Measurements from ENCODE around the gene DHPS.

Gene DHPS

DNA sequence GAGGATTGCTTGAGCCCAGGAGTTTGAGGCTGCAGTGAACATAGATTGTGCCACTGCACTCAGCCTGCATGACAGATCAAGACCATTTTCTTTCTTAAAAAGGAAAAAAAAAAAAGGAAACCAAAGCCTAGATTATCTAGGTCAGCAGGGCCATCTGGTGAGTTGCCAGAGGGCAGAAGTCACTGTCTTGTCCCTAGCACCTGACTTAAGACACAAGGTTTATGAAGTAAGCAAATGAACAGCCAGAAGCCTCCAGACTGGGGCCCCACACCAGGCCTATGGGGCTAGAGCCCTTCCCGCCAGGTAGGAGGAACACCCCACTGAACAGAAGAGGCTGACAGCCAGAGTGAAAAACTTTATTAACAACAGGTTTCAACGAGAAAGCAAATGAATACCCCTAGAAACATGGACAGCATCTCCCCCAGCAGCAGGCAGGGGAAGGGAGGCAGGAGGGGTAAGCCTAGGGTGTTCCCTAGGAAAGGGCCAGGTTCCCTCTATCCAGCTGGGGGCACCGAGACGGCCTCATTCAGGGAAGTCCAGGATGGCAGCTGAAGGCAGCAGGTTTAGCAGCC, 13.9 kb downstream of the DHPS start:
- Histone ChIP-seq H3K36me3 (ENCODE audit: control insufficient read depth, low read length) (peaks cover 37% of the 10 kb centered on the region), H3K9me2 (replicated peaks; ENCODE audit: control insufficient read depth, low read length) (no peaks in the 10 kb centered on the region), H3K4me1 (ENCODE audit: control insufficient read depth, low read length) (peaks cover 46% of the 10 kb centered on the region), H3K27ac (ENCODE audit: low read depth, low read length) (no peak overlapping the region), H3K4me2 (ENCODE audit: low read length) (peak overlapping the region; percentile 92), H3K79me2 (ENCODE audit: control insufficient read depth, low read length) (peaks cover 63% of the 10 kb centered on the region), H3F3A (ENCODE audit: control insufficient read depth, insufficient read depth) (0 out of 2 replicates have a peak, but pooled peaks cover 3% of the 10 kb centered on the region), H3K9me3 (ENCODE audit: control insufficient read depth, insufficient read depth, low read length) (no peaks in the 10 kb centered on the region), H3K27me3 (ENCODE audit: control insufficient read depth, low read length) (no peaks in the 10 kb centered on the region), H4K20me1 (ENCODE audit: control insufficient read depth, insufficient read depth, low read depth, low read length) (no peaks in the 10 kb centered on the region), H3K4me3 (ENCODE audit: low read length) (peak overlapping the region; percentile 89)
- TF ChIP-seq EZH2phosphoT487 (IDR thresholded peaks at IDR 0.05; ENCODE audit: borderline replicate concordance, low read length): no peak
- TF ChIP-seq, protein P1, sequence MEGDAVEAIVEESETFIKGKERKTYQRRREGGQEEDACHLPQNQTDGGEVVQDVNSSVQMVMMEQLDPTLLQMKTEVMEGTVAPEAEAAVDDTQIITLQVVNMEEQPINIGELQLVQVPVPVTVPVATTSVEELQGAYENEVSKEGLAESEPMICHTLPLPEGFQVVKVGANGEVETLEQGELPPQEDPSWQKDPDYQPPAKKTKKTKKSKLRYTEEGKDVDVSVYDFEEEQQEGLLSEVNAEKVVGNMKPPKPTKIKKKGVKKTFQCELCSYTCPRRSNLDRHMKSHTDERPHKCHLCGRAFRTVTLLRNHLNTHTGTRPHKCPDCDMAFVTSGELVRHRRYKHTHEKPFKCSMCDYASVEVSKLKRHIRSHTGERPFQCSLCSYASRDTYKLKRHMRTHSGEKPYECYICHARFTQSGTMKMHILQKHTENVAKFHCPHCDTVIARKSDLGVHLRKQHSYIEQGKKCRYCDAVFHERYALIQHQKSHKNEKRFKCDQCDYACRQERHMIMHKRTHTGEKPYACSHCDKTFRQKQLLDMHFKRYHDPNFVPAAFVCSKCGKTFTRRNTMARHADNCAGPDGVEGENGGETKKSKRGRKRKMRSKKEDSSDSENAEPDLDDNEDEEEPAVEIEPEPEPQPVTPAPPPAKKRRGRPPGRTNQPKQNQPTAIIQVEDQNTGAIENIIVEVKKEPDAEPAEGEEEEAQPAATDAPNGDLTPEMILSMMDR (IDR thresholded peaks at IDR 0.05; ENCODE audit: low read depth, low read length, poor library complexity, severe bottlenecking): no peak

DNA sequence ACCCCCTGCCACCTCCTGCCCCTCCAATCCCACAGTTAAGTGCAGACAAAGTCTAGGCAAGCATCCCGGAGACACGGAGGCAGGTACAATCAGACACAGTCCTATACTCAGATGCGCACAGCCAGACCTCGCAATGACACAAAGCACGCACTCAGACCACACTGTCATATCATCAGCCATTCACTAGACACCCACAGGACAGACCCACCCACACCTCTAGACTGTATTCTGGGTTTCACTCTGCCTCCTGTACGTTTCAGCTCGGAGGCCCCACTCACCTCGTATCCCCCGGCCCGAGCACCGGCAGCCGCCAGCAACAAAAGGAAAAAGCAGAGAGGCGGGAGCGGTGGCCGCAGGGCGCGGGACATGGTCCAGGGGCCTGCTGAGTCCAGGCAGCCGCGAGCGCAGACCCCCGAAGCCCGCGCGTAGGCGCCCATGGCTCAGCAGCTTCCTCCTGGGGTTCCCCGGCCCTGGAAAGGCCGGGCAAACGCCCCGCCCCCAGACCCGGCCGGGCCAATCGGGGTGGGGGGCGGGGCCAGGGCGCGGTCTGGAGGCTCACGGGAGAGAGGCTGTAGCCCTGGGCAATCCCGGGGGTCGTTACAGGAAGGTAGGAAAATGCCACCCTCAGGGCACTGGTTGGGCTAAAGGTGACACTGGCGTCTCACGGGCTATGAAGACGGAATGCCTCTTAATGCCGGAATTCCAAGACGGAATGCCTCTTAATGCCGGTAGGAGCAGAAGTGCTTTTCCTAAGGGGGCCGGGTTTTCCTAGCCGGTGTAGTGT, 15.2 kb downstream of the DHPS start, which contains the start of the genes MAN2B1 and WDR83:
TSS of gene MAN2B1 (minus strand) at position 478 of the 784 bp plus-strand sequence. CDS start at position 437, 41 bp downstream.
TSS of gene WDR83 (plus strand) at position 543 of the 784 bp plus-strand sequence. CDS start 2,984 bp downstream, outside the sequence.
- Histone ChIP-seq H3F3A (ENCODE audit: control insufficient read depth, insufficient read depth) (0 out of 2 replicates have a peak, but pooled peaks cover 3% of the 10 kb centered on the region), H4K20me1 (ENCODE audit: control insufficient read depth, insufficient read depth, low read depth, low read length) (no peaks in the 10 kb centered on the region), H3K4me2 (ENCODE audit: low read length) (peak within 1 kb of the TSS; percentile 92), H3K79me2 (ENCODE audit: control insufficient read depth, low read length) (peaks cover 60% of the 10 kb centered on the region), H3K9me2 (replicated peaks; ENCODE audit: control insufficient read depth, low read length) (no peaks in the 10 kb centered on the region), H3K4me3 (ENCODE audit: low read length) (peak within 1 kb of the TSS; percentile 98), H3K27ac (ENCODE audit: low read depth, low read length) (peak within 1 kb of the TSS; percentile 41), H3K27me3 (ENCODE audit: control insufficient read depth, low read length) (no peaks in the 10 kb centered on the region), H3K4me1 (ENCODE audit: control insufficient read depth, low read length) (peaks cover 46% of the 10 kb centered on the region), H3K9me3 (ENCODE audit: control insufficient read depth, insufficient read depth, low read length) (no peaks in the 10 kb centered on the region), H3K36me3 (ENCODE audit: control insufficient read depth, low read length) (peaks cover 31% of the 10 kb centered on the region)
- TF ChIP-seq, protein P1 (IDR thresholded peaks at IDR 0.05; ENCODE audit: low read depth, low read length, poor library complexity, severe bottlenecking): no peak
- no peak for TF ChIP-seq EZH2phosphoT487 (IDR thresholded peaks at IDR 0.05; ENCODE audit: borderline replicate concordance, low read length)

DNA sequence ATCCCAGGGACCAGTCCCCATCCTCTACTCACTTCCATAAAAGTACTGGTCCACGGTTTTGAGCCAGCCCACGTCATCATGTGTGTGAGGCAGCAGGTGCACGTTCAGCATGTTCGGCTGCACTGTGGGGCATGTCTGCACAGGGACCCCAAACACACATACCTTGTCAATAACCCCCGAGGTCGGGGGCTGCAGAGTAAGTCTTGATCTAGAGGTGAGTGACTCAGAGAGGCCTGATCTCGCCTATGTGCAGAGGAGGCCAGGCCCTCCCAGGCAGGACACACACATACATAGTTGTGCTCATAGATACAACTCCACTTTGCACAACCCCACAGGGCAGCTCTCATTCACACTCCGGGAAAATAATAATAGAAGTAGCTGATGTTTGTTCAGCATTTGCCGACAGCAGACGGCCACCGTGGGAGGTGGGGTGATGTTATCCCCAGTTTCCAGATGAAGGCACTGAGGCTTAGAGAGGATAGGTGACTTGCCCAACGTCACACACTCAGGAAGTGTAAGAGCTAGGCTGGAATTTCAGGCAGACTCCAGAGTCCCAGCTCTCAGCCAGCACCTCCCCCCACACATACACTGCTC, 15.9 kb downstream of the DHPS start:
- H3K4me3 ChIP-seq (ENCODE audit: low read length): peak overlapping the region; percentile 98
- H3K27ac ChIP-seq (ENCODE audit: low read depth, low read length): peak overlapping the region; percentile 41
- peaks cover 58% of the 10 kb centered on the region for H3K79me2 ChIP-seq (ENCODE audit: control insufficient read depth, low read length)
- H3K9me2 ChIP-seq (replicated peaks; ENCODE audit: control insufficient read depth, low read length): no peaks in the 10 kb centered on the region
- no peaks in the 10 kb centered on the region for H4K20me1 ChIP-seq (ENCODE audit: control insufficient read depth, insufficient read depth, low read depth, low read length)
- H3K9me3 ChIP-seq (ENCODE audit: control insufficient read depth, insufficient read depth, low read length): no peaks in the 10 kb centered on the region
- no peaks in the 10 kb centered on the region for H3K27me3 ChIP-seq (ENCODE audit: control insufficient read depth, low read length)
- peaks cover 38% of the 10 kb centered on the region for H3K36me3 ChIP-seq (ENCODE audit: control insufficient read depth, low read length)
- peaks cover 45% of the 10 kb centered on the region for H3K4me1 ChIP-seq (ENCODE audit: control insufficient read depth, low read length)
- H3K4me2 ChIP-seq (ENCODE audit: low read length): peak overlapping the region; percentile 92
- TF ChIP-seq, protein P1 (IDR thresholded peaks at IDR 0.05; ENCODE audit: low read depth, low read length, poor library complexity, severe bottlenecking): no peak
- TF ChIP-seq EZH2phosphoT487 (IDR thresholded peaks at IDR 0.05; ENCODE audit: borderline replicate concordance, low read length): no peak
- H3F3A ChIP-seq (ENCODE audit: control insufficient read depth, insufficient read depth): 0 out of 2 replicates have a peak, but pooled peaks cover 3% of the 10 kb centered on the region

Data from DOHH2 (cell line).